Measurements from ENCODE around the gene RAD51D.
"Not testable (repeated sequence)": the region's sequence is repeated elsewhere in the genome, so short reads cannot be mapped to it uniquely, and the experiment has no call there.

RAD51D gene

GRCh38 chr17:35141681-35142466, 22.2 kb upstream of the RAD51D start, which contains the start of gene NLE1:
Gene NLE1 (minus strand): TSS chr17:35142303. CDS start chr17:35142275, 28 bp downstream.
- DNase-seq (ENCODE audit: low spot score), result peak; percentile 85

GRCh38 chr17:35138218-35138617, 18.6 kb upstream of the RAD51D start:
- DNase-seq (ENCODE audit: low spot score), result no peak

- no peak for DNase-seq (ENCODE audit: low spot score)
Measured at GRCh38 chr17:35135322-35135721, 15.7 kb upstream of the RAD51D start.

GRCh38 chr17:35132816-35133550, 13.3 kb upstream of the RAD51D start:
- DNase-seq (ENCODE audit: low spot score), result no peak

GRCh38 chr17:35132099-35132498, 12.4 kb upstream of the RAD51D start:
- no peak for DNase-seq (ENCODE audit: low spot score)

GRCh38 chr17:35130392-35130791, 10.7 kb upstream of the RAD51D start:
- no peak for DNase-seq (ENCODE audit: low spot score)

GRCh38 chr17:35129973-35130351, 10.3 kb upstream of the RAD51D start:
- no peak for DNase-seq (ENCODE audit: low spot score)

- no peak for DNase-seq (ENCODE audit: low spot score)
Measured at GRCh38 chr17:35129154-35129972, 9.7 kb upstream of the RAD51D start.

- no peak for DNase-seq (ENCODE audit: low spot score)
Measured at GRCh38 chr17:35127751-35128514, 8.3 kb upstream of the RAD51D start.

- DNase-seq (ENCODE audit: low spot score), result no peak
Measured at GRCh38 chr17:35121315-35121714, 1.7 kb upstream of the RAD51D start, which contains the start of gene FNDC8. Gene FNDC8 (plus strand): TSS chr17:35121615. CDS start chr17:35121694, 79 bp downstream.

GRCh38 chr17:35117984-35118383, 1.7 kb downstream of the RAD51D start:
- peak; percentile 36 for DNase-seq (ENCODE audit: low spot score)

- no peak for DNase-seq (ENCODE audit: low spot score)
Measured at GRCh38 chr17:35116845-35117244, 2.8 kb downstream of the RAD51D start.

GRCh38 chr17:35110791-35111190, 8.9 kb downstream of the RAD51D start:
- not testable (repeated sequence) for DNase-seq (ENCODE audit: low spot score)

- DNase-seq (ENCODE audit: low spot score), result no peak
Measured at GRCh38 chr17:35104844-35105450, 14.7 kb downstream of the RAD51D start.

- no peak for DNase-seq (ENCODE audit: low spot score)
Measured at GRCh38 chr17:35103271-35103670, 16.4 kb downstream of the RAD51D start.

- DNase-seq (ENCODE audit: low spot score), result no peak
Measured at GRCh38 chr17:35101725-35102124, 17.9 kb downstream of the RAD51D start.

- DNase-seq (ENCODE audit: low spot score), result no peak
Measured at GRCh38 chr17:35101036-35101435, 18.6 kb downstream of the RAD51D start.

- no peak for DNase-seq (ENCODE audit: low spot score)
Measured at GRCh38 chr17:35099908-35100307, 19.8 kb downstream of the RAD51D start.

- no peak for DNase-seq (ENCODE audit: low spot score)
Measured at GRCh38 chr17:35097776-35098175, 21.9 kb downstream of the RAD51D start.

GRCh38 chr17:35095741-35096140, 23.9 kb downstream of the RAD51D start:
- no peak for DNase-seq (ENCODE audit: low spot score)

- no peak for DNase-seq (ENCODE audit: low spot score)
Measured at GRCh38 chr17:35094902-35095301, 24.8 kb downstream of the RAD51D start.

Data from CD4-positive, alpha-beta T cell treated with Interleukin-6 at 100 ng/mL for 8 hours (primary cell).